Peyer's patch (tissue), 4 donors: Measurements from ENCODE around the gene LRRK2. TPM values are rescaled to one million over a fixed set of nuclear protein-coding genes. Genes with fewer than 3 reads are reported as not detected.

ENCODE experiments used
- DNase-seq, 3 donors: peaks; one replicate each; pipeline ENCODE4 v3.0.0-alpha.2; 2017 to 2019
- H3K27ac ChIP-seq, 4 donors: fragments of 200-600 bp; sonication (generic); one replicate each; pipeline ENCODE4 v1.5.1; 2016 to 2019
- H3K27me3 ChIP-seq, 2 donors: fragments of 200-600 bp; sonication (generic); one replicate each; pipeline ENCODE4 v1.5.1; 2019
- H3K36me3 ChIP-seq, 3 donors: fragments of 200-600 bp; sonication (generic); one replicate each; pipeline ENCODE4 v1.5.1; 2016 to 2019
- H3K4me1 ChIP-seq, 4 donors: fragments of 200-600 bp; sonication (generic); one replicate each; pipeline ENCODE4 v1.5.1; 2016 to 2019
- H3K4me3 ChIP-seq, 4 donors: fragments of 200-600 bp; sonication (generic); 1 replicate in 3 of 4; 2 replicates in 1 of 4; pipeline ENCODE4 v1.5.1; 2016 to 2019; ENCODE audit warnings: mild to moderate bottlenecking in 1 of 4
- H3K9me3 ChIP-seq, 4 donors: fragments of 200-600 bp; sonication (generic); one replicate each; pipeline ENCODE4 v1.5.1; 2016 to 2019; ENCODE audit warnings: mild to moderate bottlenecking in 1 of 4
- CTCF ChIP-seq, 6 experiments: fragments of 450-650 bp in 4 of 6; fragments of 200-600 bp in 2 of 6; sonication (generic) in 1 of 6; IDR thresholded peaks; one replicate each; pipeline ENCODE4 v1.5.1; 2017 to 2019; ENCODE audit warnings: antibody characterized with exemption in 6 of 6, mild to moderate bottlenecking in 3 of 6, moderate library complexity in 1 of 6
- POLR2A ChIP-seq, 2 donors: fragments of 450-650 bp; IDR thresholded peaks; one replicate each; pipeline ENCODE4 v1.5.1; 2017; ENCODE audit warnings: antibody characterized with exemption in 2 of 2, mild to moderate bottlenecking in 2 of 2, moderate library complexity in 2 of 2
- total RNA-seq, 4 donors: library from RNA; depleted of rRNA; stranded (reverse); fragments of >200 nt; gene quantifications; one replicate each; pipeline ENCODE4 v1.1.0, GENCODE V29; 2016

The LRRK2 gene
- total RNA-seq, 4 donors from 2014 or later, result 2.6 to 44.6 (median 4.9) TPM

- no peak for TF ChIP-seq CTCF (IDR thresholded peaks at IDR 0.05)
- TF ChIP-seq POLR2A (IDR thresholded peaks at IDR 0.05), result no peak
- no peaks in the 10 kb centered on the region for H3K36me3 ChIP-seq
- H3K27me3 ChIP-seq, result no peaks in the 10 kb centered on the region
- DNase-seq, result no peak
- H3K4me3 ChIP-seq, result no peak overlapping the region
- no peaks in the 10 kb centered on the region for H3K4me1 ChIP-seq
- H3K9me3 ChIP-seq, result no peaks in the 10 kb centered on the region
- no peak overlapping the region for H3K27ac ChIP-seq
These were observed 8.1 kb upstream of the LRRK2 start for GRCh38 chr12:40216516-40217288.

GRCh38 chr12:40219760-40220159 is 5.0 kb upstream of the LRRK2 start:
- TF ChIP-seq CTCF (IDR thresholded peaks at IDR 0.05) (no peak), POLR2A (IDR thresholded peaks at IDR 0.05) (no peak)

GRCh38 chr12:40222247-40222646 is 2.5 kb upstream of the LRRK2 start:
- H3K36me3 ChIP-seq, result no peaks in the 10 kb centered on the region
- H3K4me1 ChIP-seq, result no peaks in the 10 kb centered on the region
- DNase-seq, result no peak
- TF ChIP-seq CTCF (IDR thresholded peaks at IDR 0.05) (no peak), POLR2A (IDR thresholded peaks at IDR 0.05) (no peak)
- no peaks in the 10 kb centered on the region for H3K9me3 ChIP-seq
- H3K4me3 ChIP-seq, result no peak overlapping the region
- H3K27me3 ChIP-seq, result no peaks in the 10 kb centered on the region
- no peak overlapping the region for H3K27ac ChIP-seq

More at GRCh38 chr12:40219760-40220159, 5.0 kb upstream of the LRRK2 start:
- no peaks in the 10 kb centered on the region for H3K36me3 ChIP-seq
- H3K27me3 ChIP-seq, result no peaks in the 10 kb centered on the region
- H3K27ac ChIP-seq, result no peak overlapping the region
- H3K4me3 ChIP-seq, result no peak overlapping the region
- H3K4me1 ChIP-seq, result no peaks in the 10 kb centered on the region
- no peaks in the 10 kb centered on the region for H3K9me3 ChIP-seq
- DNase-seq, result no peak

GRCh38 chr12:40223646-40224045 is 1.2 kb upstream of the LRRK2 start:
- Histone ChIP-seq H3K4me1 (no peaks in the 10 kb centered on the region), H3K4me3 (peak overlapping the region; percentile 53 to 77 (median 61)), H3K27me3 (no peaks in the 10 kb centered on the region)

GRCh38 chr12:40225337-40225983 is 663 bp downstream of the LRRK2 start:
- H3K27me3 ChIP-seq, result no peaks in the 10 kb centered on the region
- no peak for TF ChIP-seq CTCF (IDR thresholded peaks at IDR 0.05)
- no peak for TF ChIP-seq POLR2A (IDR thresholded peaks at IDR 0.05)
- no peaks in the 10 kb centered on the region for H3K9me3 ChIP-seq
- H3K4me3 ChIP-seq, result peak overlapping the region; percentile 53 to 77 (median 61)
- H3K4me1 ChIP-seq, result no peaks in the 10 kb centered on the region
- H3K27ac ChIP-seq, result peak overlapping the region; percentile 87 to 96 (median 90)
- H3K36me3 ChIP-seq, result no peaks in the 10 kb centered on the region
- no peak for DNase-seq

More at GRCh38 chr12:40223646-40224045, 1.2 kb upstream of the LRRK2 start:
- no peaks in the 10 kb centered on the region for H3K9me3 ChIP-seq
- TF ChIP-seq CTCF (IDR thresholded peaks at IDR 0.05) (no peak), POLR2A (IDR thresholded peaks at IDR 0.05) (no peak)
- peak overlapping the region; percentile 87 to 96 (median 90) for H3K27ac ChIP-seq
- H3K36me3 ChIP-seq, result no peaks in the 10 kb centered on the region
- DNase-seq, result no peak
